Keratinocyte (primary cell): ENCODE results near the gene ERC2. TPM values are rescaled to one million over a fixed set of nuclear protein-coding genes. Genes with fewer than 3 reads are reported as not detected.

Source experiments
- DNase-seq: peaks from one replicate; pipeline ENCODE4 v3.0.0-alpha.2; 2011; ENCODE audit warnings: low read depth, missing footprints, low spot score
- FAIRE-seq: peaks from 2 replicates; lab custom pipeline; 2011; peaks lifted over from hg19 to GRCh38; lab: Jason Lieb, UNC
- H2AFZ ChIP-seq: 2 replicates; pipeline ENCODE4 v1.6.0; 2012; ENCODE audit warnings: low read length, control low read depth, inconsistent platforms; ENCODE audit not compliant: control insufficient read depth
- H3K27ac ChIP-seq: 2 replicates; pipeline ENCODE4 v1.5.1; 2011; ENCODE audit warnings: low read length; ENCODE audit not compliant: control insufficient read depth, insufficient read depth
- H3K27me3 ChIP-seq: 3 replicates; pipeline ENCODE4 v1.6.0; 2011; ENCODE audit warnings: low read length; ENCODE audit not compliant: control insufficient read depth, insufficient read depth; ENCODE audit errors: extremely low read depth
- H3K36me3 ChIP-seq, 2 experiments: 2 replicates in 1 of 2; 3 replicates in 1 of 2; pipeline ENCODE4 v1.5.1; 2011; ENCODE audit warnings: low read length in 2 of 2, mild to moderate bottlenecking in 1 of 2; ENCODE audit not compliant: control insufficient read depth in 2 of 2, insufficient read depth in 2 of 2; ENCODE audit errors: extremely low read depth in 1 of 2
- H3K4me1 ChIP-seq: 3 replicates; pipeline ENCODE4 v1.5.1; 2011; ENCODE audit warnings: low read length; ENCODE audit not compliant: control insufficient read depth, insufficient read depth; ENCODE audit errors: extremely low read depth
- H3K4me2 ChIP-seq: 3 replicates; pipeline ENCODE4 v1.6.0; 2011; ENCODE audit warnings: low read depth, low read length; ENCODE audit not compliant: control insufficient read depth, insufficient read depth; ENCODE audit errors: extremely low read depth
- H3K4me3 ChIP-seq, 3 experiments: fragments of 200-600 bp in 1 of 3; sonication (generic) in 1 of 3; 2 replicates in 2 of 3; 3 replicates in 1 of 3; pipeline ENCODE4 v1.5.1; 2011 to 2016; ENCODE audit warnings: low read length in 3 of 3, mild to moderate bottlenecking in 3 of 3, control low read depth in 2 of 3, inconsistent platforms in 1 of 3, low read depth in 1 of 3, mixed read lengths in 1 of 3, mixed run types in 1 of 3, moderate library complexity in 1 of 3; ENCODE audit not compliant: control insufficient read depth in 2 of 3, insufficient read depth in 2 of 3; ENCODE audit errors: extremely low read depth in 1 of 3
- H3K79me2 ChIP-seq: 2 replicates; pipeline ENCODE4 v1.6.0; 2012; ENCODE audit warnings: low read length; ENCODE audit not compliant: control insufficient read depth, insufficient read depth
- H3K9ac ChIP-seq: 3 replicates; pipeline ENCODE4 v1.6.0; 2011; ENCODE audit warnings: low read length; ENCODE audit not compliant: control insufficient read depth, insufficient read depth; ENCODE audit errors: extremely low read depth
- H3K9me1 ChIP-seq: 3 replicates; pipeline ENCODE4 v1.6.0; 2011; ENCODE audit warnings: low read length; ENCODE audit not compliant: control insufficient read depth, insufficient read depth; ENCODE audit errors: extremely low read depth
- H3K9me3 ChIP-seq: 2 replicates; pipeline ENCODE4 v1.5.1; 2012; ENCODE audit warnings: low read depth, low read length; ENCODE audit not compliant: control insufficient read depth
- H4K20me1 ChIP-seq: 3 replicates; pipeline ENCODE4 v1.6.0; 2011; ENCODE audit warnings: low read length; ENCODE audit not compliant: control insufficient read depth, insufficient read depth; ENCODE audit errors: extremely low read depth
- EZH2 ChIP-seq: IDR thresholded peaks from one replicate; pipeline ENCODE4 v1.6.1; 2012; ENCODE audit warnings: inconsistent platforms, mild to moderate bottlenecking, low read length, moderate library complexity
- dilution Hi-C: fragments of 300-500 bp; cut with MboI; formaldehyde crosslinking; loops from one replicate; pipeline ENCODE4 v1.7.0; 2020; ENCODE audit warnings: low sequenced_read_pairs; ENCODE audit not compliant: extremely low pct_ligation_motif_present
- polyA plus RNA-seq, 5 experiments: library from polyadenylated mRNA; depleted of rRNA in 3 of 5; stranded (reverse) in 3 of 5; stranded (forward) in 1 of 5; unstranded in 1 of 5; fragments of >200 nt; gene quantifications; 1 replicate in 1 of 5; 2 replicates in 3 of 5; 3 replicates in 1 of 5; pipeline versions ENCODE4 v1.2.1 to v1.2.3, GENCODE V29; 2011 to 2012; ENCODE audit warnings: missing spikeins in 2 of 5, low read depth in 1 of 5, low replicate concordance in 1 of 5
- TF ChIP-seq, protein P1 (sequence below), 3 experiments: IDR thresholded peaks in 1 of 3; conservative IDR thresholded peaks in 1 of 3; optimal IDR thresholded peaks in 1 of 3; 2 replicates in 2 of 3; 3 replicates in 1 of 3; pipeline versions ENCODE3 to v1.5.1; 2011; ENCODE audit warnings: low read length in 3 of 3, mild to moderate bottlenecking in 3 of 3, moderate library complexity in 2 of 3, control low read depth in 1 of 3, inconsistent platforms in 1 of 3; ENCODE audit not compliant: insufficient read depth in 2 of 3; ENCODE audit errors: extremely low read depth in 1 of 3

Gene ERC2
- polyA plus RNA-seq, 1 donor (not counting 4 experiments of a cell fraction or from before 2014, with no cell fraction given) = 0.08 TPM

DNA sequence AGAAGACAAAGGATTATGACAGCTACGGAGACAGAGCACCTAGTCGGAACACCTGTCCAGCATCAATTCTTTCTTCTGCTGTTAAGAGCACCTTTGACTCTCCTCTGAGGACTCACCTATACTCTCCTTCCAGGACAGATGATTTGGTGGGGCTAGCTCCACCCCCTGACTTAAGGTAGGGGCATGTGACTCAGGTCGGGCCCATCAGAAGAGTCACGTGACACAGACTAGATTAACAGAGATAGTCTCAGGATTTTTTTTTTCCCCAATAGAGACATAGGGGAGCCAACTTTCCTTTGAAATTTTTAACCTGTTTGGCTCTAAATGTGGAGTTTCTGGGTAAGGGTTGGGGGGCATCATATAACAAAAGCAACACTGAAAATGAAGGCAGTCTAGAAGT lies 969.7 kb downstream of the ERC2 start:
- no peaks in the 10 kb centered on the region for H4K20me1 ChIP-seq
- H3K9me1 ChIP-seq = no peaks in the 10 kb centered on the region
- no peak overlapping the region for H3K4me3 ChIP-seq
- no peaks in the 10 kb centered on the region for H3K9me3 ChIP-seq
- H2AFZ ChIP-seq = no peak overlapping the region
- H3K27me3 ChIP-seq = no peaks in the 10 kb centered on the region
- no peak overlapping the region for H3K27ac ChIP-seq
- DNase-seq (no peak), FAIRE-seq (no peak)
- H3K9ac ChIP-seq = no peak overlapping the region
- H3K36me3 ChIP-seq = no peaks in the 10 kb centered on the region
- TF ChIP-seq, protein P1, sequence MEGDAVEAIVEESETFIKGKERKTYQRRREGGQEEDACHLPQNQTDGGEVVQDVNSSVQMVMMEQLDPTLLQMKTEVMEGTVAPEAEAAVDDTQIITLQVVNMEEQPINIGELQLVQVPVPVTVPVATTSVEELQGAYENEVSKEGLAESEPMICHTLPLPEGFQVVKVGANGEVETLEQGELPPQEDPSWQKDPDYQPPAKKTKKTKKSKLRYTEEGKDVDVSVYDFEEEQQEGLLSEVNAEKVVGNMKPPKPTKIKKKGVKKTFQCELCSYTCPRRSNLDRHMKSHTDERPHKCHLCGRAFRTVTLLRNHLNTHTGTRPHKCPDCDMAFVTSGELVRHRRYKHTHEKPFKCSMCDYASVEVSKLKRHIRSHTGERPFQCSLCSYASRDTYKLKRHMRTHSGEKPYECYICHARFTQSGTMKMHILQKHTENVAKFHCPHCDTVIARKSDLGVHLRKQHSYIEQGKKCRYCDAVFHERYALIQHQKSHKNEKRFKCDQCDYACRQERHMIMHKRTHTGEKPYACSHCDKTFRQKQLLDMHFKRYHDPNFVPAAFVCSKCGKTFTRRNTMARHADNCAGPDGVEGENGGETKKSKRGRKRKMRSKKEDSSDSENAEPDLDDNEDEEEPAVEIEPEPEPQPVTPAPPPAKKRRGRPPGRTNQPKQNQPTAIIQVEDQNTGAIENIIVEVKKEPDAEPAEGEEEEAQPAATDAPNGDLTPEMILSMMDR (optimal IDR thresholded peaks at IDR 0.05 in 1 of 3, IDR thresholded peaks at IDR 0.05 in 1 of 3, conservative IDR thresholded peaks at IDR 0.05 in 1 of 3; ENCODE audit: extremely low read depth in 1 of 3, insufficient read depth in 2 of 3, low read length in 3 of 3) = no peak
- no peak for TF ChIP-seq EZH2
- H3K4me1 ChIP-seq = peaks cover 17% of the 10 kb centered on the region
- H3K79me2 ChIP-seq = no peaks in the 10 kb centered on the region
- dilution Hi-C loops = loop anchor here (25.0 kb wide), 2 partner anchors 239 to 389 kb away; no protein-coding TSS in a partner anchor
- no peak overlapping the region for H3K4me2 ChIP-seq

GRCh38 chr3:55497250-55497649 lies 971.0 kb downstream of the ERC2 start:
- Histone ChIP-seq H3K4me3 (no peak overlapping the region), H3K36me3 (no peaks in the 10 kb centered on the region), H2AFZ (no peak overlapping the region), H3K9ac (no peak overlapping the region), H3K9me1 (no peaks in the 10 kb centered on the region), H3K27ac (no peak overlapping the region), H4K20me1 (no peaks in the 10 kb centered on the region), H3K9me3 (no peaks in the 10 kb centered on the region), H3K4me2 (no peak overlapping the region), H3K4me1 (peaks cover 17% of the 10 kb centered on the region), H3K79me2 (no peaks in the 10 kb centered on the region), H3K27me3 (no peaks in the 10 kb centered on the region)
- dilution Hi-C loops = loop anchor here (25.0 kb wide), 2 partner anchors 240 to 390 kb away; no protein-coding TSS in a partner anchor
- TF ChIP-seq, protein P1 (optimal IDR thresholded peaks at IDR 0.05 in 1 of 3, IDR thresholded peaks at IDR 0.05 in 1 of 3, conservative IDR thresholded peaks at IDR 0.05 in 1 of 3; ENCODE audit: extremely low read depth in 1 of 3, insufficient read depth in 2 of 3, low read length in 3 of 3) = no peak
- TF ChIP-seq EZH2 = no peak
- DNase-seq (no peak), FAIRE-seq (no peak)
